Left ventricle myocardium inferior (tissue), 1 donor: ENCODE results near the gene TGFB1I1. TPM values are rescaled to one million over a fixed set of nuclear protein-coding genes. Genes with fewer than 3 reads are reported as not detected.

Source experiments
- DNase-seq: peaks from one replicate; pipeline ENCODE4 v3.0.0-alpha.2; 2020
- H3K27ac ChIP-seq: fragments of 200-600 bp; replicated peaks from 2 replicates; pipeline ENCODE4 v1.8.0; 2021
- H3K27me3 ChIP-seq: fragments of 200-600 bp; 2 replicates; pipeline ENCODE4 v1.8.0; 2021; ENCODE audit warnings: low read depth
- H3K36me3 ChIP-seq: fragments of 200-600 bp; 2 replicates; pipeline ENCODE4 v1.8.0; 2021
- H3K4me1 ChIP-seq: fragments of 200-600 bp; 2 replicates; pipeline ENCODE4 v1.8.0; 2021
- H3K4me3 ChIP-seq: fragments of 200-600 bp; 2 replicates; pipeline ENCODE4 v1.8.0; 2021; ENCODE audit warnings: mild to moderate bottlenecking, moderate library complexity
- H3K9me3 ChIP-seq: fragments of 200-600 bp; replicated peaks from 2 replicates; pipeline ENCODE4 v1.8.0; 2021
- CTCF ChIP-seq: fragments of 200-600 bp; IDR thresholded peaks from 2 replicates; pipeline ENCODE4 v1.8.0; 2021; ENCODE audit warnings: antibody characterized with exemption, mild to moderate bottlenecking, borderline replicate concordance
- intact Hi-C: fragments of 100-400 bp; cut with micrococcal nuclease; formaldehyde crosslinking; loops from one replicate; pipeline ENCODE4 v1.11.0; 2022
- total RNA-seq: library from RNA; stranded (reverse); fragmentation: NEBNext Ultra II Directional; extraction: Animal tissue kit (Norgen Biotek cat#: 25700); gene quantifications from one replicate; pipeline ENCODE4 v1.2.1, GENCODE V29; 2021
- donor health status: DM: no; HTN: yes; CAD: no; lungs with severe emphysema.

TGFB1I1 gene
- total RNA-seq, 1 donor from 2014 or later: 15.6 TPM

- intact Hi-C loops: no loop called here
- H3K4me3 ChIP-seq: no peak overlapping the region
- TF ChIP-seq CTCF: no peak
- no peaks in the 10 kb centered on the region for H3K27me3 ChIP-seq
- peaks cover 3% of the 10 kb centered on the region for H3K4me1 ChIP-seq
- H3K9me3 ChIP-seq: no peaks in the 10 kb centered on the region
- peaks cover 78% of the 10 kb centered on the region for H3K36me3 ChIP-seq
- no peak for DNase-seq
- no peak overlapping the region for H3K27ac ChIP-seq
These were observed 21.7 kb downstream of the TGFB1I1 start for GRCh38 chr16:31493506-31494125.

GRCh38 chr16:31496670-31497069 lies 24.7 kb downstream of the TGFB1I1 start:
- H3K36me3 ChIP-seq: peaks cover 88% of the 10 kb centered on the region
- intact Hi-C loops: no loop called here

GRCh38 chr16:31498493-31498892 lies 26.5 kb downstream of the TGFB1I1 start:
- H3K36me3 ChIP-seq: peaks cover 71% of the 10 kb centered on the region
- intact Hi-C loops: no loop called here
- H3K4me3 ChIP-seq: no peak overlapping the region
- no peaks in the 10 kb centered on the region for H3K9me3 ChIP-seq
- H3K4me1 ChIP-seq: peaks cover 20% of the 10 kb centered on the region
- no peak for DNase-seq
- H3K27ac ChIP-seq: no peak overlapping the region
- H3K27me3 ChIP-seq: no peaks in the 10 kb centered on the region
- TF ChIP-seq CTCF: no peak

More at GRCh38 chr16:31496670-31497069, 24.7 kb downstream of the TGFB1I1 start:
- H3K9me3 ChIP-seq: no peaks in the 10 kb centered on the region
- no peak for TF ChIP-seq CTCF
- DNase-seq: no peak
- H3K4me3 ChIP-seq: no peak overlapping the region
- peaks cover 2% of the 10 kb centered on the region for H3K4me1 ChIP-seq
- H3K27me3 ChIP-seq: no peaks in the 10 kb centered on the region
- H3K27ac ChIP-seq: no peak overlapping the region

- intact Hi-C loops: no loop called here
- peaks cover 57% of the 10 kb centered on the region for H3K36me3 ChIP-seq
- no peak for TF ChIP-seq CTCF
- no peak overlapping the region for H3K4me3 ChIP-seq
- H3K27me3 ChIP-seq: no peaks in the 10 kb centered on the region
- peaks cover 35% of the 10 kb centered on the region for H3K4me1 ChIP-seq
- DNase-seq: no peak
- H3K9me3 ChIP-seq: no peaks in the 10 kb centered on the region
- no peak overlapping the region for H3K27ac ChIP-seq
These were observed 28.0 kb downstream of the TGFB1I1 start for GRCh38 chr16:31499928-31500327.

GRCh38 chr16:31501226-31501965 lies 29.4 kb downstream of the TGFB1I1 start:
- intact Hi-C loops: no loop called here
- Histone ChIP-seq H3K9me3 (no peaks in the 10 kb centered on the region), H3K36me3 (peaks cover 51% of the 10 kb centered on the region)

More at GRCh38 chr16:31501226-31501965, 29.4 kb downstream of the TGFB1I1 start:
- Histone ChIP-seq H3K27ac (no peak overlapping the region), H3K4me3 (no peak overlapping the region), H3K4me1 (peaks cover 49% of the 10 kb centered on the region), H3K27me3 (no peaks in the 10 kb centered on the region)
- no peak for DNase-seq
- TF ChIP-seq CTCF: no peak
